H9 (cell line): ENCODE measurements around the gene ANO9. TPM values are rescaled to one million over a fixed set of nuclear protein-coding genes. Genes with fewer than 3 reads are reported as not detected.

Source experiments
- DNase-seq: peaks from one replicate; pipeline ENCODE4 v3.0.0-alpha.2; 2017
- H2AFZ ChIP-seq: one replicate; pipeline ENCODE4 v1.6.1; 2013; ENCODE audit warnings: mild to moderate bottlenecking, low read length, control low read depth, moderate library complexity
- H2AK5ac ChIP-seq: 2 replicates; pipeline ENCODE4 v1.6.1; 2013; ENCODE audit warnings: low read length, control low read depth, mixed read lengths; ENCODE audit not compliant: insufficient read length
- H2BK120ac ChIP-seq: one replicate; pipeline ENCODE4 v1.6.1; 2013; ENCODE audit warnings: low read depth, mild to moderate bottlenecking, low read length, control low read depth, inconsistent platforms; ENCODE audit not compliant: poor library complexity, severe bottlenecking
- H2BK12ac ChIP-seq: 2 replicates; pipeline ENCODE4 v1.6.1; 2013; ENCODE audit warnings: low read length, control low read depth, mixed read lengths, low read depth; ENCODE audit not compliant: insufficient read length
- H2BK15ac ChIP-seq: 2 replicates; pipeline ENCODE4 v1.6.1; 2013; ENCODE audit warnings: low read depth, low read length, control low read depth
- H2BK20ac ChIP-seq: one replicate; pipeline ENCODE4 v1.6.1; 2013; ENCODE audit warnings: low read depth, mild to moderate bottlenecking, low read length, control low read depth, inconsistent platforms; ENCODE audit not compliant: poor library complexity, severe bottlenecking
- H2BK5ac ChIP-seq: 2 replicates; pipeline ENCODE4 v1.6.1; 2013; ENCODE audit warnings: low read length, control low read depth, mixed read lengths; ENCODE audit not compliant: insufficient read length
- H3K14ac ChIP-seq: 2 replicates; pipeline ENCODE4 v1.6.1; 2013; ENCODE audit warnings: low read length, control low read depth; ENCODE audit not compliant: insufficient read depth
- H3K18ac ChIP-seq: 2 replicates; pipeline ENCODE4 v1.6.1; 2013; ENCODE audit warnings: low read depth, mild to moderate bottlenecking, mixed read lengths, low read length, control low read depth; ENCODE audit not compliant: insufficient read length
- H3K23ac ChIP-seq: 2 replicates; pipeline ENCODE4 v1.6.1; 2013; ENCODE audit warnings: low read length, control low read depth, mixed read lengths, low read depth; ENCODE audit not compliant: insufficient read length
- H3K23me2 ChIP-seq: 2 replicates; pipeline ENCODE4 v1.6.1; 2013; ENCODE audit warnings: low read depth, mild to moderate bottlenecking, mixed read lengths, low read length, control low read depth; ENCODE audit not compliant: insufficient read length, poor library complexity, severe bottlenecking
- H3K27ac ChIP-seq: 2 replicates; pipeline ENCODE4 v1.5.1; 2013; ENCODE audit warnings: low read length, control low read depth, mixed read lengths, low read depth; ENCODE audit not compliant: insufficient read length
- H3K27me3 ChIP-seq: 2 replicates; pipeline ENCODE4 v1.6.1; 2013; ENCODE audit warnings: low read length, control low read depth, inconsistent platforms; ENCODE audit not compliant: insufficient read depth
- H3K4ac ChIP-seq: 2 replicates; pipeline ENCODE4 v1.6.1; 2013; ENCODE audit warnings: low read depth, mild to moderate bottlenecking, control low read depth, inconsistent platforms, low read length, moderate library complexity
- H3K4me1 ChIP-seq: 2 replicates; pipeline ENCODE4 v1.6.1; 2013; ENCODE audit warnings: low read length, control low read depth, inconsistent platforms; ENCODE audit not compliant: insufficient read depth
- H3K4me2 ChIP-seq: 2 replicates; pipeline ENCODE4 v1.6.1; 2013; ENCODE audit warnings: low read length, control low read depth, mixed read lengths; ENCODE audit not compliant: insufficient read length, insufficient read depth
- H3K56ac ChIP-seq: 2 replicates; pipeline ENCODE4 v1.6.1; 2013; ENCODE audit warnings: low read depth, mild to moderate bottlenecking, mixed read lengths, low read length, control low read depth; ENCODE audit not compliant: insufficient read length
- H3K79me1 ChIP-seq: 2 replicates; pipeline ENCODE4 v1.6.1; 2013; ENCODE audit warnings: low read depth, mild to moderate bottlenecking, moderate library complexity, low read length, control low read depth, inconsistent platforms; ENCODE audit not compliant: insufficient read depth, poor library complexity, severe bottlenecking
- H3K79me2 ChIP-seq: 2 replicates; pipeline ENCODE4 v1.6.1; 2013; ENCODE audit warnings: low read length, control low read depth, inconsistent platforms; ENCODE audit not compliant: insufficient read depth
- H3K9ac ChIP-seq: 2 replicates; pipeline ENCODE4 v1.6.1; 2013; ENCODE audit warnings: low read length, control low read depth, mixed read lengths; ENCODE audit not compliant: insufficient read length; ENCODE audit errors: extremely low read depth
- H3K9me3 ChIP-seq: one replicate; pipeline ENCODE4 v1.6.1; 2013; ENCODE audit warnings: low read depth, low read length, inconsistent platforms; ENCODE audit not compliant: control insufficient read depth
- H3T11ph ChIP-seq: one replicate; pipeline ENCODE4 v1.6.1; 2013; ENCODE audit warnings: mild to moderate bottlenecking, low read length, control low read depth, inconsistent platforms
- H4K20me1 ChIP-seq: one replicate; pipeline ENCODE4 v1.6.1; 2013; ENCODE audit not compliant: control insufficient read depth, insufficient read length, insufficient read depth
- H4K5ac ChIP-seq: 2 replicates; pipeline ENCODE4 v1.6.1; 2013; ENCODE audit warnings: low read depth, mild to moderate bottlenecking, mixed read lengths, low read length, control low read depth; ENCODE audit not compliant: insufficient read length
- H4K8ac ChIP-seq: replicated peaks from 2 replicates; pipeline ENCODE4 v1.6.1; 2013; ENCODE audit warnings: low read length, control low read depth, mixed read lengths, low read depth; ENCODE audit not compliant: insufficient read length
- H4K91ac ChIP-seq: 2 replicates; pipeline ENCODE4 v1.6.1; 2013; ENCODE audit warnings: low read depth, mild to moderate bottlenecking, moderate library complexity, mixed read lengths, low read length, control low read depth; ENCODE audit not compliant: insufficient read length
- H3K27ac Mint-ChIP-seq, 3 experiments: 2 replicates in 2 of 3; 3 replicates in 1 of 3; pipeline ENCODE4 v1.8.0; 2020 to 2021; ENCODE audit warnings: mixed read lengths in 3 of 3, mild to moderate bottlenecking in 1 of 3, moderate library complexity in 1 of 3
- H3K27me3 Mint-ChIP-seq: 2 replicates; pipeline ENCODE4 v1.8.0; 2021; ENCODE audit warnings: low read depth, mild to moderate bottlenecking, moderate library complexity, mixed read lengths
- H3K36me3 Mint-ChIP-seq, 3 experiments: 2 replicates in 2 of 3; 3 replicates in 1 of 3; pipeline ENCODE4 v1.8.0; 2020 to 2021; ENCODE audit warnings: low read depth in 3 of 3, mixed read lengths in 3 of 3; ENCODE audit not compliant: insufficient read depth in 1 of 3
- H3K4me1 Mint-ChIP-seq, 2 experiments: 2 replicates each; pipeline ENCODE4 v1.8.0; 2020; ENCODE audit warnings: mixed read lengths in 2 of 2
- H3K4me3 Mint-ChIP-seq, 2 experiments: 2 replicates in 1 of 2; 3 replicates in 1 of 2; pipeline ENCODE4 v1.8.0; 2020 to 2021; ENCODE audit warnings: mild to moderate bottlenecking in 2 of 2, mixed read lengths in 2 of 2, moderate library complexity in 1 of 2
- H3K9me3 Mint-ChIP-seq, 2 experiments: 2 replicates in 1 of 2; 3 replicates in 1 of 2; pipeline ENCODE4 v1.8.0; 2020; ENCODE audit warnings: mild to moderate bottlenecking in 2 of 2, mixed read lengths in 2 of 2, moderate library complexity in 1 of 2
- WGBS: extraction: QIAGEN DNeasy Blood & Tissue Kit; methylation state at CpG from one replicate; pipeline ENCODE4 v1.1.7; 2013; ENCODE audit warnings: missing lambda C conversion rate, low lambda C conversion rate, mixed read lengths; ENCODE audit not compliant: insufficient read length; ENCODE audit errors: extremely low coverage; 5-methylcytosine and 5-hydroxymethylcytosine counted together
- total RNA-seq: library from RNA; stranded (reverse); gene quantifications from 2 replicates; pipeline ENCODE4 v1.2.1, GENCODE V29; 2021
- TF ChIP-seq, protein P1 (sequence below): fragments of 200-600 bp; sonication (generic); conservative IDR thresholded peaks from 3 replicates; pipeline ENCODE4 v1.8.0; 2021; ENCODE audit warnings: antibody characterized with exemption, mild to moderate bottlenecking

The ANO9 gene
- total RNA-seq, 1 experiment from 2014 or later: 13.1 TPM

DNA sequence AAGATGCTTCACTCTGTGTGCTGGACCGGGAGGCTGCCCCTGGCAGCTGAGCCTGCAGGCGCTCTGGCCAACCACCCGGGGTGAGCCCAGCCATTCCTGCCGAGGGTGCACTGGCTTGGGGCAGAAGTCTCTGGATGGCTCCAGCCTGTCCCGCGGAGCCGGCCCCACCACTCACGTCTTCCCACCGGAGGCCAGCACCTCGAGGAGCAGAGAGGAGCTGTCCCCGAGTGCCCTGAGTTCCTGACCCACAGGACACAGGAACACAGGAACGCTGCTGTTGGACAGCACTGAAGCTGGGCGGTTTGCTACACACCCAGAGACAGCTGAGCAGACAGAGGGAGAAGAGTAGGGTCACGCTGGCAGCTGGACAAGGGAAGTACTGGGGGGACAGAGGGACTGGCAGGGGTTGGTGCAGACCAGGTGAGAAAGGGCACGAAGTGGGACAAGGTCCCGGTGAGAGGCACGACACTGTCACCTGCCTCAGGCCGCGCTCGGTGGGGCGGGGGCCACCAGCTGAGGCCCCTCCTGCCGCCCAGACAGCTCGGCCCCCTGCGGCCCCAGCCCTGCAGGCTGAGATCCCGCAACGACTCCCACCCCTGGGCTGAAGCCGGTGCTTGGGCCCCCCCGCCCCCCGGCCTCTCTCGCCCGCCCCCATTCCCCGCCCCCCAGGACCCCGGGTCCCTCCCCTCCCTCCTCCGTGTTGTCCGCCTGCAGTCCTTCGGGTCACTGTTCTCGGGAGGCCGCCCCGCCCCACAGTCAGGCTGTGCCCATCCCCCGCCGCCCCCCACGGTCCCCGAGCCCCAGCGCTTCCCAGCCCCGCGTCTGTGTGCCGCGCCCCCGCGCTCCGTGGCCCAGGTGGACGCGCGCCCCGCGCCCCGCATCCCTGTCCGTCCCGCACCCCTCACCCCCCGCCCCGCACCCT lies 73.1 kb downstream of the ANO9 start:
- Histone ChIP-seq H3K9me3 (no peaks in the 10 kb centered on the region), H4K91ac (no peak overlapping the region), H2BK120ac (no peak overlapping the region), H3K4me1 (no peaks in the 10 kb centered on the region), H3K27ac (no peak overlapping the region), H2BK5ac (no peak overlapping the region), H2BK12ac (no peak overlapping the region), H3K79me1 (peaks cover 9% of the 10 kb centered on the region), H3K56ac (no peak overlapping the region), H4K5ac (no peak overlapping the region), H2BK20ac (no peak overlapping the region), H2AK5ac (no peak overlapping the region), H3K23me2 (no peaks in the 10 kb centered on the region), H2AFZ (no peak overlapping the region), H4K8ac (no peak overlapping the region), H3K4me2 (peak overlapping the region; percentile 69), H2BK15ac (no peak overlapping the region), H3T11ph (no peak overlapping the region), H3K4ac (no peak overlapping the region), H3K18ac (no peak overlapping the region), H3K14ac (no peak overlapping the region), H3K79me2 (no peaks in the 10 kb centered on the region), H3K27me3 (no peaks in the 10 kb centered on the region), H3K23ac (no peak overlapping the region), H3K9ac (no peak overlapping the region), H4K20me1 (no peaks in the 10 kb centered on the region)
- Mint-ChIP-seq H3K4me3 (peak overlapping the region; percentile 77 to 89), H3K36me3 (peaks cover 22 to 28% (median 22%) of the 10 kb centered on the region in 3 experiments), H3K27me3 (peaks cover 17% of the 10 kb centered on the region), H3K4me1 (peaks cover 20 to 27% of the 10 kb centered on the region in 2 experiments), H3K27ac (peak overlapping the region; percentile 64 to 94 (median 84); a peak in 4 of 7 replicates), H3K9me3 (peaks cover 3 to 4% of the 10 kb centered on the region in 2 experiments; a peak in 4 of 5 replicates)
- TF ChIP-seq, protein P1, sequence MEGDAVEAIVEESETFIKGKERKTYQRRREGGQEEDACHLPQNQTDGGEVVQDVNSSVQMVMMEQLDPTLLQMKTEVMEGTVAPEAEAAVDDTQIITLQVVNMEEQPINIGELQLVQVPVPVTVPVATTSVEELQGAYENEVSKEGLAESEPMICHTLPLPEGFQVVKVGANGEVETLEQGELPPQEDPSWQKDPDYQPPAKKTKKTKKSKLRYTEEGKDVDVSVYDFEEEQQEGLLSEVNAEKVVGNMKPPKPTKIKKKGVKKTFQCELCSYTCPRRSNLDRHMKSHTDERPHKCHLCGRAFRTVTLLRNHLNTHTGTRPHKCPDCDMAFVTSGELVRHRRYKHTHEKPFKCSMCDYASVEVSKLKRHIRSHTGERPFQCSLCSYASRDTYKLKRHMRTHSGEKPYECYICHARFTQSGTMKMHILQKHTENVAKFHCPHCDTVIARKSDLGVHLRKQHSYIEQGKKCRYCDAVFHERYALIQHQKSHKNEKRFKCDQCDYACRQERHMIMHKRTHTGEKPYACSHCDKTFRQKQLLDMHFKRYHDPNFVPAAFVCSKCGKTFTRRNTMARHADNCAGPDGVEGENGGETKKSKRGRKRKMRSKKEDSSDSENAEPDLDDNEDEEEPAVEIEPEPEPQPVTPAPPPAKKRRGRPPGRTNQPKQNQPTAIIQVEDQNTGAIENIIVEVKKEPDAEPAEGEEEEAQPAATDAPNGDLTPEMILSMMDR: no peak
- WGBS: no CpG with 5 or more reads among the region's 61 CpGs
- DNase-seq: peak; percentile 56
